Epithelial cell of prostate (primary cell): Measurements from ENCODE around the gene OS9.
A peak's percentile ranks its signal among the peaks of the same experiment; 100 is the strongest.
"Not testable (repeated sequence)": the region's sequence is repeated elsewhere in the genome, so short reads cannot be mapped to it uniquely, and the experiment has no call there.

Experiments
- DNase-seq: peaks from one replicate; pipeline ENCODE4 v3.0.0-alpha.2; 2011; ENCODE audit warnings: low read depth, low spot score
- H3K27ac ChIP-seq: fragments of 450-650 bp; 2 replicates; pipeline ENCODE4 v1.5.1; 2017; ENCODE audit warnings: mild to moderate bottlenecking

Gene OS9

GRCh38 chr12:57693317-57693658 lies 644 bp upstream of the OS9 start:
- H3K27ac ChIP-seq = no peak overlapping the region
- no peak for DNase-seq

- no peak for DNase-seq
- H3K27ac ChIP-seq = peak overlapping the region; percentile 23
Observed at GRCh38 chr12:57694459-57695019, 607 bp downstream of the OS9 start.

DNA sequence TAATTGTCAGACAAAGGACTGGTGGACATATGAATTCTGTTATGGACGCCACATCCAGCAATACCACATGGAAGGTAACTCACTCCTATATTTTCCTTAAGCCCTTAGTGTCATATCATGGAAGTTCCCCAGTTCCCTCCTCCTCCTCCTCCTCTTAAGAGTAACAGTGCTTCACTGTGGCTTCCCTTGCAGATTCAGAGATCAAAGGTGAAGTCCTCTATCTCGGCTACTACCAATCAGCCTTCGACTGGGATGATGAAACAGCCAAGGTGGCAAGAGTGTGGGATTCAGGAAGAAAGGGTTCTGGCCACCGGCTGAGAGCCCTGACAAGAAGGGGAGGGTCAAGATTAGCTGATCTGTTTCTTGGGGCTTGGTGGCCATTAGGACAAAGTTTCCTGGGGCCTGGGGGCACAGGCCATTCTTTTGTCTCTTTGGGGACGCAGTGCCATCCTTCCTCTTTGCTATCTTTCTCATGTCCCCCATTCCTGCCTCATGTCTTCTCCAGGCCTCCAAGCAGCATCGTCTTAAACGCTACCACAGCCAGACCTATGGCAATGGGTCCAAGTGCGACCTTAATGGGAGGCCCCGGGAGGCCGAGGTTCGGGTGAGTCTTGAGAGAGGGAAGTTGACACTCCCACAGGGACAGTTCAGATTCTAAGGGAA lies 2.0 kb downstream of the OS9 start:
- no peak overlapping the region for H3K27ac ChIP-seq
- no peak for DNase-seq

- no peak for DNase-seq
- no peak overlapping the region for H3K27ac ChIP-seq
Observed at GRCh38 chr12:57697076-57697475, 3.1 kb downstream of the OS9 start.

- DNase-seq = no peak
- H3K27ac ChIP-seq = no peak overlapping the region
Observed at GRCh38 chr12:57698414-57698813, 4.5 kb downstream of the OS9 start.

DNA sequence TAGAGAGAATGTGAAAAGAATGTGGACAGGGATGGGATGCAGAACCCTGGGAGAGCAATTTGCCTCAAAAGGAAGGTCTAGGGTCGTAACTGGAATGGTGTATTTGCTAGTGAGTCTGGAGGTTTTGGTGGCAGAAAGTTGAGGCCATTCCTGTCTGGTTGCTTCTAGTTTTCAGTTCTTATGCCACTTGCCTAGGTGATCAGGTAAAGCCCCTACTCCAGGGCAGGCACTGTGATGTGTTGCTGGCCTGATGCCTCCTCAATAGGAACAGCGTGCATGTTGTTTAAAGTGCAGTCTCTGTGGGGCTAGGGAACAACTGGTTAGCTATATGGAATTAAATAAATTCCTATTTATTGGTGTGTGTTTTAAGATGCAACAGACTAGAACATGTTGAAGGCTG lies 6.4 kb downstream of the OS9 start:
- H3K27ac ChIP-seq = no peak overlapping the region
- no peak for DNase-seq

GRCh38 chr12:57707250-57707649 lies 13.3 kb downstream of the OS9 start:
- no peak overlapping the region for H3K27ac ChIP-seq
- no peak for DNase-seq

DNA sequence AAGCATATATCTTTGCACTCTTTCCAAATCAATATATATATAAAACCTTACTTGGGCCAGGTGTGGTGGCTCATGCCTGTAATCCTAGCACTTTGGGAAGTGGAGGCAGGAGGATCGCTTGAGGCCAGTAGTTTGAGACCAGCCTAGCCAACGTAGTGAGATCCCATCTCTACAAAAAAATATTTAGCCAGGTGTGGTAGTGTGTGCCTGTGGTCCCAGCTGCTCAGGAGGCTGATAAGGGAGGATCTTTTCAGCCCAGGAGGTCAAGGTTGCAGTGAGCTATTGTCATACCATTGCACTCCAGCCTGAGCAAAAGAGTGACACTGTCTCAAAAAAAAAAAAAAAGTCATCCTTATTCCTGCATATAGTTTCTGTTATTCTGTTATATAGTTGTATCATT lies 14.4 kb downstream of the OS9 start:
- no peak for DNase-seq
- no peak overlapping the region for H3K27ac ChIP-seq

GRCh38 chr12:57712701-57713100 lies 18.8 kb downstream of the OS9 start:
- DNase-seq = no peak
- H3K27ac ChIP-seq = no peak overlapping the region

DNA sequence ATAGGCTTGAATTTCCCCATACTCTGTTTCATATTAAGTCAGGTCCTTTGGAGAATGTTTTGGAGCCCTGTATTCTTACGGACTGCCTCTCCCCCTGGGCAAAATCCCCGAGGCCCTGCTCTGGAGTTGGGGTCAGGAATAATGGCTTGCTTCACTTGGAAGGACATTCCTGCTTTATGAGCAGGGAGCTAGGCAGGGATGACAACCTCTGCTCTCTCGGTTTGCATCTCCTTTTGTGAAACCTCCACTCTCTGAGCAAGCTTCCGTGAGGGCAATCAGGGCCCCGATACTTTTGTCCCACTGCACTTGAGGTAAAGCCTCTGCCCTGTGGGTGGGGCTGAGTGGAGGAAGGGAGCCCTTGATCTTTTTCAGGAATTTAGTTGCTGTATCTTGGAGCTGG lies 19.3 kb downstream of the OS9 start:
- no peak for DNase-seq
- no peak overlapping the region for H3K27ac ChIP-seq

GRCh38 chr12:57715036-57715748 lies 21.3 kb downstream of the OS9 start:
- not testable (repeated sequence) for H3K27ac ChIP-seq, DNase-seq

DNA sequence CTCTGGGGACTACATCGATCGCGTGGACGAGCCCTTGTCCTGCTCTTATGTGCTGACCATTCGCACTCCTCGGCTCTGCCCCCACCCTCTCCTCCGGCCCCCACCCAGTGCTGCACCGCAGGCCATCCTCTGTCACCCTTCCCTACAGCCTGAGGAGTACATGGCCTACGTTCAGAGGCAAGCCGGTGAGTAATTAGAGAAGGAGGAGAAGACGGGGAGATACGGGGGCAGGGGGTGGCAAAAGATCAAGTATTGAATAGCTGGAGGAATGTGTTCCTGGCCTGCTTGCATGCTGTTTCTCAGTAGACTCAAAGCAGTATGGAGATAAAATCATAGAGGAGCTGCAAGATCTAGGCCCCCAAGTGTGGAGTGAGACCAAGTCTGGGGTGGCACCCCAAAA lies 21.9 kb downstream of the OS9 start:
- no peak overlapping the region for H3K27ac ChIP-seq
- DNase-seq = no peak

- DNase-seq = no peak
- no peak overlapping the region for H3K27ac ChIP-seq
Observed at GRCh38 chr12:57716305-57716704, 22.4 kb downstream of the OS9 start.

- DNase-seq = no peak
- H3K27ac ChIP-seq = no peak overlapping the region
Observed at GRCh38 chr12:57717131-57717530, 23.2 kb downstream of the OS9 start.

- no peak for DNase-seq
- no peak overlapping the region for H3K27ac ChIP-seq
Observed at GRCh38 chr12:57717846-57718640, 24.1 kb downstream of the OS9 start.

GRCh38 chr12:57718641-57719528 lies 25.0 kb downstream of the OS9 start:
- no peak overlapping the region for H3K27ac ChIP-seq
- DNase-seq = no peak

GRCh38 chr12:57719777-57720605 lies 26.1 kb downstream of the OS9 start:
- no peak for DNase-seq
- no peak overlapping the region for H3K27ac ChIP-seq

DNA sequence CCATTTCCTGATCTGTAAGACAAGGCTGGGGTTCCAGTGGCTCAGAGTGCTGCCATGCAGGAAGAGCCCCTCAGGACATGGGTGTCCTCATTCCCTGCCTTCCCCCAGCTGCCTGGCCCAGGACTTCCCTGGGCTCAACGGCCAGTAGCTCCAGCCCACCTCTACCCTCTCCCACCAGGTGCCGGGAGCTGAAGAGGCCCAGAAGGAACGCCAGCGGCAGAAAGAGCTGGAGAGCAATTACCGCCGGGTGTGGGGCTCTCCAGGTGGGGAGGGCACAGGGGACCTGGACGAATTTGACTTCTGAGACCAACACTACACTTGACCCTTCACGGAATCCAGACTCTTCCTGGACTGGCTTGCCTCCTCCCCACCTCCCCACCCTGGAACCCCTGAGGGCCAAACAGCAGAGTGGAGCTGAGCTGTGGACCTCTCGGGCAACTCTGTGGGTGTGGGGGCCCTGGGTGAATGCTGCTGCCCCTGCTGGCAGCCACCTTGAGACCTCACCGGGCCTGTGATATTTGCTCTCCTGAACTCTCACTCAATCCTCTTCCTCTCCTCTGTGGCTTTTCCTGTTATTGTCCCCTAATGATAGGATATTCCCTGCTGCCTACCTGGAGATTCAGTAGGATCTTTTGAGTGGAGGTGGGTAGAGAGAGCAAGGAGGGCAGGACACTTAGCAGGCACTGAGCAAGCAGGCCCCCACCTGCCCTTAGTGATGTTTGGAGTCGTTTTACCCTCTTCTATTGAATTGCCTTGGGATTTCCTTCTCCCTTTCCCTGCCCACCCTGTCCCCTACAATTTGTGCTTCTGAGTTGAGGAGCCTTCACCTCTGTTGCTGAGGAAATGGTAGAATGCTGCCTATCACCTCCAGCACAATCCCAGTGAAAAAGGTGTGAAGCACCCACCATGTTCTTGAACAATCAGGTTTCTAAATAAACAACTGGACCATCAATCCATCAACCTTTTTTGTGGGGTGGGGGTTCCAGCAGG lies 27.0 kb downstream of the OS9 start:
- no peak overlapping the region for H3K27ac ChIP-seq
- no peak for DNase-seq
